Right renal pelvis (tissue), 4 donors: ENCODE data around the gene ITPKC. TPM values are rescaled to one million over a fixed set of nuclear protein-coding genes. Genes with fewer than 3 reads are reported as not detected.
"Not testable (repeated sequence)": the region's sequence is repeated elsewhere in the genome, so short reads cannot be mapped to it uniquely, and the experiment has no call there.

Experiments used
- DNase-seq, 4 donors: peaks; one replicate each; pipeline ENCODE4 v3.0.0-alpha.2; 2013; ENCODE audit warnings: low read depth in 4 of 4, low spot score in 3 of 4, missing footprints in 1 of 4
- polyA plus RNA-seq, 4 donors: library from polyadenylated mRNA; unstranded; fragments of 120-200 nt; gene quantifications; one replicate each; pipeline ENCODE4 v1.2.1, GENCODE V29; 2013; ENCODE audit not compliant: insufficient read length in 4 of 4

ITPKC gene
- polyA plus RNA-seq, 4 donors: 13.5 to 15.9 (median 13.7) TPM

GRCh38 chr19:40758491-40758890 lies 41.6 kb downstream of the ITPKC start:
- no peak for DNase-seq

- no peak for DNase-seq
Observed at GRCh38 chr19:40759352-40759751, 42.4 kb downstream of the ITPKC start.

- DNase-seq: no peak
Observed at GRCh38 chr19:40762754-40763470, 46.0 kb downstream of the ITPKC start.

- DNase-seq: no peak
Observed at GRCh38 chr19:40763526-40763925, 46.6 kb downstream of the ITPKC start.

GRCh38 chr19:40763963-40764362 lies 47.1 kb downstream of the ITPKC start:
- no peak for DNase-seq

- DNase-seq: not testable (repeated sequence)
Observed at GRCh38 chr19:40766385-40766784, 49.5 kb downstream of the ITPKC start.

GRCh38 chr19:40768869-40769268 lies 52.0 kb downstream of the ITPKC start:
- DNase-seq: no peak

- not testable (repeated sequence) for DNase-seq
Observed at GRCh38 chr19:40771101-40771862, 54.4 kb downstream of the ITPKC start.

- DNase-seq: no peak
Observed at GRCh38 chr19:40774916-40775631, 58.2 kb downstream of the ITPKC start, which contains the start of gene MIA. Gene MIA, plus strand, starts transcription at chr19:40775521. Its CDS starts 22 bp downstream, at chr19:40775543.

GRCh38 chr19:40775632-40776022 lies 58.7 kb downstream of the ITPKC start:
- no peak for DNase-seq

GRCh38 chr19:40776364-40776763 lies 59.5 kb downstream of the ITPKC start:
- DNase-seq: no peak

- peak; percentile 83 to 91 (median 89) for DNase-seq
Observed at GRCh38 chr19:40776932-40777644, 60.2 kb downstream of the ITPKC start.

GRCh38 chr19:40777645-40777936 lies 60.7 kb downstream of the ITPKC start:
- no peak for DNase-seq

GRCh38 chr19:40777937-40778705 lies 61.2 kb downstream of the ITPKC start, which contains the start of gene RAB4B:
Gene RAB4B, plus strand, starts transcription at chr19:40778247. Its CDS starts 129 bp downstream, at chr19:40778376.
- DNase-seq: peak; percentile 99 to 100 (median 100)

- no peak for DNase-seq
Observed at GRCh38 chr19:40778706-40779284, 61.9 kb downstream of the ITPKC start.

GRCh38 chr19:40780582-40780981 lies 63.7 kb downstream of the ITPKC start:
- no peak for DNase-seq

GRCh38 chr19:40781140-40781539 lies 64.2 kb downstream of the ITPKC start:
- DNase-seq: no peak

- DNase-seq: no peak
Observed at GRCh38 chr19:40783711-40784110, 66.8 kb downstream of the ITPKC start.

- DNase-seq: not testable (repeated sequence)
Observed at GRCh38 chr19:40784146-40784545, 67.2 kb downstream of the ITPKC start.

- no peak for DNase-seq
Observed at GRCh38 chr19:40785526-40785925, 68.6 kb downstream of the ITPKC start.
